ENCODE results near the gene OR1I1. TPM values are rescaled to one million over a fixed set of nuclear protein-coding genes. Genes with fewer than 3 reads are reported as not detected.

Gene OR1I1
- total RNA-seq, 2 experiments from 2014 or later, result not detected

DNA sequence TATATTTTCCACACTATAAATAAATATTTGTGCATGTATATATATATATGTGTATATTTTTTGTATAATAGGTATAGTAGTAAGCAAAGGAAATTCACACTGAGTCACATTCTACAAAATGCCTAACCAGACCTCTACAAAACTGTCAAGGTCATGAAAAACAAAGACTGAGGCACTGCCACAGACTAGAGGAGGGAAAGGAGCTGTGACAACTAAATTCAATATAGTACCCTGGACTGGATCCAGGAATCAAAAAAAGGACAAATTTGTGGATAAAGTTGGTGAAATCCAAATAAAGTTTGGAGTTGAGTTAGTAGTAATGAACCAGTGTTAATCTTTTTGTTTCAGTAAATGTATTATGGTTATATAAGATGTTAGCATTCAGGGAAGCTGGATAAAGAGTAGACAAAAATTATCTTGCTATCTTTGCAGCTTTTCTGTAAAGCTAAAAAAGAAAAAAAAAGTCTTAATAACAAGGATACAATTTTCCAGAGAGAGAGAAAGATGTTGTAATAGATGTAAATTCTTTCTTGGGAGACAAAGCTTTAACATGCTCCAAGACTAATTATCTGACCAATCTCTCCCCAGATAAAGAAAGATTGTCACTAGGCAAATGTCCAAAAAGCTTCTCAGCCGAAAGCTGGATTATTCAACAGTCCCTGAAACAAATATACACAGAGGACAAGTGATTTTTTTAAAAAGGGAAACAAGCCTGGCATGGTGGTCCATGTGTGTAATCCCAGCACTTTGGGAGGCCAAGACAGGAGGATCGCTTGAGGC lies 44.3 kb downstream of the OR1I1 start:
- ATAC-seq (ENCODE audit: low read depth) (no peak), DNase-seq (no peak)
- peaks cover 5% of the 10 kb centered on the region for H3K36me3 Mint-ChIP-seq
- H3K27me3 Mint-ChIP-seq, result no peaks in the 10 kb centered on the region
- peak overlapping the region; percentile 37 for H3K4me3 Mint-ChIP-seq
- H3K9me3 Mint-ChIP-seq, result no peaks in the 10 kb centered on the region
- POLR2A ChIA-PET, result interaction anchor here (0.6 to 1.4 kb wide), 5 partner anchors 18 to 1018 kb away, joined by 3 to 5 read pairs (median 3); partner anchors contain the start of genes AKAP8L and HSH2D
- H3K27ac Mint-ChIP-seq, result peak overlapping the region; percentile 28
- peaks cover 20% of the 10 kb centered on the region for H3K4me1 Mint-ChIP-seq

DNA sequence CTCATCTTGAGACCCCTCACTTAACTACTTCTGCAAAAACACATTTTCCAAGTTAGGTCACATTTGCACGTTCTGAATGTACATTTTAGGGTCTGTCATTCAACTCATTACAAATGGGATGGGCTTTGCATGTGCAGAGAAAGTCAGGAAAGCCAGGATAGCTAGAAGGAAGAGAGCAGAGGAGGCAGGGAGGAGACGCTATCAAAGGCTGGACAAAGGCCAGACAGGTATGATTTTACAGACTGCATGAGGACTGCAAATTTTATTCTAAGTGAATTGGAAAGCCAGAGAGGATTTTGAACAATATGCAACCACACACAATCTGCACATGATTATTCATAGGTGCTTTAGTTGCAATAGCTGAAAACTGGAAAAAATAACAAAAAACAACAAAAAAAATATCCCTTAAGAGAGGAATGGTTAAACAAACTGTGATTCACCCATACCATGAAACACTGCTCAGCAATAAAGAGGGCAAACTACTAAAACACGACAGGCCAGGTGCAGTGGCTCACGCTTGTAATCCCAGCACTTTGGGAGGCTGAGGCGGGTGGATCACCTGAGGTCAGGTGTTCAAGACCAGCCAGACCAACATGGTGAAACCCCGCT lies 46.3 kb downstream of the OR1I1 start:
- Mint-ChIP-seq H3K27ac (no peak overlapping the region), H3K27me3 (no peaks in the 10 kb centered on the region), H3K36me3 (no peaks in the 10 kb centered on the region), H3K4me3 (no peak overlapping the region), H3K4me1 (peaks cover 20% of the 10 kb centered on the region), H3K9me3 (no peaks in the 10 kb centered on the region)
- POLR2A ChIA-PET, result no interaction called here
- no peak for ATAC-seq (ENCODE audit: low read depth)
- DNase-seq, result no peak

DNA sequence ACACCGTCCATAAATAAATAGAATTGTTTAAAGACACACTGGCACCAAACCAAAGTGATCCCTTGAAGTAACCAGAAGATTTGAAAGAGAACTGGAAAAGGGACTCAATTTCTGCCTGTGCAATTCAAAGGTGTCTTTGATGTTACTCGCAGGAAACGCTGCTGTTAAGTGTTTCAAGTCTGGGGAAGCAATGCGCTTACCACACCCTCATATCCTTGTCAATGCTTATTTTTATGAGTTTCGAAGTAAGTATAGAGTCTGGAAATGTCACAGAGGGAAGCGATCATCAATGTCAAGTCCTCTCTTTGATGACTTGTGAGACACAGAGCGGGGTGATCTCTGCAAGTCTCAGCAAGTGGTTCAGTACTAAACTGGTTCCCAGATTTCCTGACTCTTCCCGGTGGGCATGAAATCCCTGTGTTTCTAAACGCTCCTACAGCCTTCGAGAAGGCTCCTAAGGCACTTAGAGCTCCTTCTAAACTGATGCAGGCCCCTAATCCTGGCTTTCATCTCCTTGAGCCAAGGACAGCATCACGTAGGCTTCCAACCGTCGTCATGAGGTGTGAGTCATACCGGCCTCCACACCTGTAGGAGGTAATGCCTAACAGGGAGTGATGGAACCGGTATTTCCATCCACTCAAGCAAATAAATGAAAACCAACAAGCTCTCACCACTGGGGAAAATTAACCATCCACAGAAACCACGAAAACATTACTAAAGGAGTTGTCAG lies 48.0 kb downstream of the OR1I1 start:
- Mint-ChIP-seq H3K27me3 (no peaks in the 10 kb centered on the region), H3K36me3 (no peaks in the 10 kb centered on the region), H3K4me3 (peak overlapping the region; percentile 16), H3K4me1 (peaks cover 15% of the 10 kb centered on the region), H3K27ac (peak overlapping the region; percentile 51), H3K9me3 (no peaks in the 10 kb centered on the region)
- DNase-seq (no peak), ATAC-seq (ENCODE audit: low read depth) (no peak)
- POLR2A ChIA-PET, result no interaction called here

DNA sequence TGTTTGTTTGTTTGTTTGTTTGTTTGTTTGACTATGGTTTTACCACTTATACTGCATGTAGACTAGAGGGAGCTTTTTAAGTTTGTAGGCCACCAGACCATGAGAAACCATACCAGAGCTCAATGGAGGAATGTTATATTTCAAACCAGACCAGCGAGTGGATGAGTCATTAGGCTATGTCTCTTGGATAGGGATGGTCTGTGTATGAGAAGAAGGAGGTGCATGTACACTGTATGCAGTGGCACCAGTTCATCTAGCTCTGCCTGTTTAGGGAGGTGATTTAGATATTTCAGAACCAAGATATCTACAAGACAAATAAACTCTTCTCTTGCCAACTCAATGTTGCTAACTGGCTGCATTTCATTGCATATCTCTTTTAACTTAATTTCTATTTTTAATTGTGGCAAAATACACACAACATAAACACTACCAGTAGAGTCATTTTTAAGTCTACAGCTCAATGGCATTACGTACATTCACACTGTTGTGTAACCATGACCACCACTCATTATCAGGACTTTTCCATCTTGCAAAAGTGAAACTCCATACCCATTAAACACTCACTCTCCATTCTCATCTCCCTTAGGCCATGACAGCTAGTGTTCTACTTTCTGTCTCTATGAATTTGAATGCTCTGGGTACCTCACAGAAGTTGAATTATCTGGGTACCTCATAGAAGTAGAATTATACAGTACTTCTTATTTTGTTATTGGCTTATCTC lies 54.4 kb downstream of the OR1I1 start:
- POLR2A ChIA-PET, result interaction anchor here (0.9 kb wide), 1 partner anchor 15 kb away, joined by 4 read pairs; no protein-coding TSS in a partner anchor
- H3K4me3 Mint-ChIP-seq, result no peak overlapping the region
- ATAC-seq (ENCODE audit: low read depth), result no peak
- DNase-seq, result no peak
- H3K36me3 Mint-ChIP-seq, result no peaks in the 10 kb centered on the region
- no peak overlapping the region for H3K27ac Mint-ChIP-seq
- no peaks in the 10 kb centered on the region for H3K4me1 Mint-ChIP-seq
- peaks cover 2% of the 10 kb centered on the region for H3K27me3 Mint-ChIP-seq
- H3K9me3 Mint-ChIP-seq, result peaks cover 13% of the 10 kb centered on the region

DNA sequence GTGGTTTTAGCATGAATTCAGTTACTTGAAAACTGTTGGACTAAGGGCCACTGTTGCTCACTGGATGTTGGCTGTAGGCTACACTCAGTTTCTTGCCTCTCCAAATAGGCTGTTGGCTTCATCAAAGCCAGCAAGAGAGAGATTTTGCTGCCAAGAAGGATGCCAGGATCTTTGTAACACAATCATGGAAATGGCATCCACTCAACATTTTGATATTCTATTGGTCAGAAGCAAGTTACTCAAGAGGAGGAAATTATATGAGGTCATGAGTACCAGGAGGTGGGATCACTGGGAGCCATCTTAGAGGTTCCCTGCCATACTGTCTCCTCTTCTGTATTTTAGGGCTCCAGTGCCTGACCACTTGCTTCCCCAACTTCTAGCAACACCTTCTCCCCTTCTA lies 55.8 kb downstream of the OR1I1 start:
- no peak for DNase-seq
- no peak for ATAC-seq (ENCODE audit: low read depth)
- Mint-ChIP-seq H3K4me3 (no peak overlapping the region), H3K27ac (no peak overlapping the region), H3K27me3 (peaks cover 2% of the 10 kb centered on the region), H3K36me3 (no peaks in the 10 kb centered on the region), H3K4me1 (no peaks in the 10 kb centered on the region), H3K9me3 (peaks cover 13% of the 10 kb centered on the region)
- POLR2A ChIA-PET, result no interaction called here

DNA sequence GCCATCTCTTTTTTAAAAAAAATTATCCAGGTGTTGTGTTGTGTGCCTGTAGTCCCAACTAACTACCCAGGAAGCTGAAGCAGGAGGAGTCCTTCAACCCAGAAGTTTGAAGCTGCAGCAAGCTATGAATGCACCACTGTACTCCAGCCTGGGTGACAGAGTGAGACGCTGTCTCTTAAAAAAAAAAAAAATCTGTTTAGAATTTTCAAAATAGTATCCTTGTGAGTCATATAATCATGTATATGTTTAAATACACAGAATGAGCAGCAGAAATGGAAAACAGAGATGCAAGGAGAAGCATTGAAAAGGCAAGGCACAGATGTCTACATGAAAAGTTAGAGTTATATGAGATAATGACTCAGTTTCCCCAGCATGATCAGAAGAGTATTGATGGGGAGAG lies 56.4 kb downstream of the OR1I1 start:
- POLR2A ChIA-PET, result no interaction called here
- H3K27me3 Mint-ChIP-seq, result peaks cover 2% of the 10 kb centered on the region
- no peak for DNase-seq
- no peak overlapping the region for H3K4me3 Mint-ChIP-seq
- H3K9me3 Mint-ChIP-seq, result peaks cover 13% of the 10 kb centered on the region
- no peaks in the 10 kb centered on the region for H3K4me1 Mint-ChIP-seq
- no peaks in the 10 kb centered on the region for H3K36me3 Mint-ChIP-seq
- ATAC-seq (ENCODE audit: low read depth), result no peak
- H3K27ac Mint-ChIP-seq, result no peak overlapping the region

DNA sequence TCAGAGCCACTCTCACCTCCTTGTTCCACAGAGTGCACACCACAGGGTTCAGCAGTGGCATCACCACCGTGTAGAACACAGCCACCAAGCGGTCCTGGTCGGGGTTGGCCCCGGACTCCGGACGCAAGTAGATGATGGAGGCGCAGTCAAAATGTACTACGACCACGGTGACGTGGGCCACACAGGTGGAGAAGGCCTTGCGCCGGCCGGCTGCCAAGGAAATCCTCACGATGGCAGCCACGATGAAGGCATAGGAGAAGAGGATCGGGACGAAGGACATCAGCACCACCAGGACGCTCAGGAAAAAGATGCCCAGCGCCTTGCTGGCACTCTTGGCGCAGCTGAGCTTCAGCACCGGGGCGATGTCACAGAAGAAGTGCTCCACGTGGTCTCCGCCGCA lies 59.1 kb downstream of the OR1I1 start:
- ATAC-seq (ENCODE audit: low read depth) (no peak), DNase-seq (no peak)
- Mint-ChIP-seq H3K4me1 (no peaks in the 10 kb centered on the region), H3K36me3 (no peaks in the 10 kb centered on the region), H3K27me3 (peaks cover 5% of the 10 kb centered on the region), H3K9me3 (peaks cover 13% of the 10 kb centered on the region), H3K27ac (no peak overlapping the region), H3K4me3 (no peak overlapping the region)
- POLR2A ChIA-PET, result no interaction called here

DNA sequence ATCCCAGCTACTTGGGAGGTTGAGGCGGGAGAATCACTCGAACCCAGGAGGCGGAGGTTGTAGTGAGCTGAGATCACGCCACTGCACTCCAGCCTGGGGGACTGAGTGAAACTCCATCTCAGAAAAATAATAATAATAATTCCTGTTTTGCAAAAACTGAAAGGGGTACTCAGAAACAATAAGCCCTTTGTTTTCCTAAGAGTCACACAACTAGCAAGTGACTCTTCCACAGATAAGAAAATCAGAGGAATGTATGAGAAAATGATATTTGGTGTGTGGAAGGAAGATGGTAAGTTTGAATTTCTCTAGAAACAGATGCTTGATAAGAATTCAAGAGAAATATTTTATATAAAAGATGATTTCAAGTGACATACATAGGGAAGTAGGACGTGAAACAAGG lies 60.3 kb downstream of the OR1I1 start:
- DNase-seq (no peak), ATAC-seq (ENCODE audit: low read depth) (no peak)
- H3K36me3 Mint-ChIP-seq, result no peaks in the 10 kb centered on the region
- H3K27me3 Mint-ChIP-seq, result peaks cover 3% of the 10 kb centered on the region
- peaks cover 1% of the 10 kb centered on the region for H3K4me1 Mint-ChIP-seq
- H3K9me3 Mint-ChIP-seq, result peaks cover 10% of the 10 kb centered on the region
- POLR2A ChIA-PET, result no interaction called here
- H3K27ac Mint-ChIP-seq, result no peak overlapping the region
- no peak overlapping the region for H3K4me3 Mint-ChIP-seq

Other genes starting within 250 kb of the OR1I1 start
- not detected for gene OR7A5, start 247.0 kb upstream of the OR1I1 start, total RNA-seq
- not detected for gene OR7C1, start 247.0 kb upstream of the OR1I1 start, total RNA-seq
- gene OR7A10, start 233.3 kb upstream of the OR1I1 start, total RNA-seq, result not detected
- not detected for gene OR7A17, start 196.1 kb upstream of the OR1I1 start, total RNA-seq
- gene OR7C2, start 140.7 kb upstream of the OR1I1 start, total RNA-seq, result not detected
- gene SLC1A6, start 102.3 kb upstream of the OR1I1 start, total RNA-seq, result not detected
- not detected for gene CASP14, start 32.7 kb upstream of the OR1I1 start, total RNA-seq
- under 1 TPM; 0.33 to 0.34 TPM for gene SYDE1, start 25.2 kb downstream of the OR1I1 start, total RNA-seq
- under 1 TPM; 0.22 to 0.31 TPM for gene NOTCH3, start 118.8 kb downstream of the OR1I1 start, total RNA-seq
- gene EPHX3, start 150.2 kb downstream of the OR1I1 start, total RNA-seq, result not detected

Data from activated naive CD8-positive, alpha-beta T cell treated with anti-CD3 and anti-CD28 coated beads, Interleukin-2, amount 10 ng/mL, durations not matched to agents 7 days and 5 days (primary cell).